ENCODE data around the gene MOB2.

GRCh38 chr11:1419811-1420210 lies 66.8 kb downstream of the MOB2 start:
- TF ChIP-seq CTCF (conservative IDR thresholded peaks at IDR 0.05; ENCODE audit: low read length) (no peak), EZH2phosphoT487 (IDR thresholded peaks at IDR 0.05; ENCODE audit: borderline replicate concordance, low read depth, low read length) (no peak)
